GM21737 (cell line): ENCODE measurements around the gene CUL9.

ENCODE experiments used
- ATAC-seq: cut with Tn5 transposase; IDR thresholded peaks from one replicate; pipeline ENCODE4 v1.9.1; 2021; ENCODE audit warnings: mild to moderate bottlenecking, moderate library complexity; ENCODE audit not compliant: unreplicated experiment

Gene CUL9

DNA sequence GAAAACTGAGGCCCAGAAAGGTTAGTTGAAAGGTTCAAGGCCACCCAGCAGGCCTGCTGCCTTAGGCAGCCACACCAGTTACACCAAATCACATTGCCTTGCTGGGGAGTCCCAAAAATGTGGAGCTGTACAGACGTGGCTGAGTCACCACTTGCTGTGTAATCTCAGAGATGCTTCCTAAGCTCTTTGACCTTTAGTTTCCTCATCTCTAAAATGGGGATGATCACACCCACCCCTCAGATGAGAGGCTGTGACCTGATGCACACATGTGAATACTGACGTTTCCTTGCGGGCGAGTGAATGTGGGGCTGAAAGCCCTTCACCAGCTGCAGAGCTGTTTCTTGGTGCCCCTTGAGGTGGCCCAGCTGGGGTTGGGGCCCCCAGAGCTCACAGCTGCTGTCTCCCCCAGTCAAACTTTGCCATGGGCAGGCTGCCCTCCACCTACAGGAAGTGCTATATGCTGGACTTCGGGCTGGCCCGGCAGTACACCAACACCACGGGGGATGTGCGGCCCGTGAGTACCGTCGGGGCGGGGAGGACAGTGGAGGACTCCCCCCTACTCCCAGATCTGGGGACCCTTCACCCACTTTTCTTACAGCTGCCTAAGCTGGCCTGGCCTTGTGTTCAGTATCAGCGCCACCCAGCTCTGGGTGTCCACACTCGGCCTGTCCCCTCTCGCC is 72.3 kb downstream of the CUL9 start:
- no peak for ATAC-seq

DNA sequence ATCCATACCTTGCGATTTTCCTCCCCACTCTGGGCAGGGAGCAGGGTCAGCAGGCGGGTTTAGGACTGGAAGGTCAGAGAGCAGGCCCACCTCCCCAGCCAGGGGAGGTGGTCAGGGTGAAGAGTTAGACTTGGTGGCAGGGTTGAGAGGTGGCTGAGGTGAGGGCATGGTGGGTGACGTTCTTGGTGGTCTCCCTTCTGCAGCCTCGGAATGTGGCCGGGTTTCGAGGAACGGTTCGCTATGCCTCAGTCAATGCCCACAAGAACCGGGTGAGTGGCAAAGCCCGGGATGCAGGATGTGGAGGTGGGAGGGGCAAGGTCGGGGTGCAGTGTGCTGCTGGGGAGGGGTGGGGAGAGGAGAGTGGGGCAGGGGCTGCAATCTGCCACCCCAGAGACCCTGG is 72.8 kb downstream of the CUL9 start:
- no peak for ATAC-seq

DNA sequence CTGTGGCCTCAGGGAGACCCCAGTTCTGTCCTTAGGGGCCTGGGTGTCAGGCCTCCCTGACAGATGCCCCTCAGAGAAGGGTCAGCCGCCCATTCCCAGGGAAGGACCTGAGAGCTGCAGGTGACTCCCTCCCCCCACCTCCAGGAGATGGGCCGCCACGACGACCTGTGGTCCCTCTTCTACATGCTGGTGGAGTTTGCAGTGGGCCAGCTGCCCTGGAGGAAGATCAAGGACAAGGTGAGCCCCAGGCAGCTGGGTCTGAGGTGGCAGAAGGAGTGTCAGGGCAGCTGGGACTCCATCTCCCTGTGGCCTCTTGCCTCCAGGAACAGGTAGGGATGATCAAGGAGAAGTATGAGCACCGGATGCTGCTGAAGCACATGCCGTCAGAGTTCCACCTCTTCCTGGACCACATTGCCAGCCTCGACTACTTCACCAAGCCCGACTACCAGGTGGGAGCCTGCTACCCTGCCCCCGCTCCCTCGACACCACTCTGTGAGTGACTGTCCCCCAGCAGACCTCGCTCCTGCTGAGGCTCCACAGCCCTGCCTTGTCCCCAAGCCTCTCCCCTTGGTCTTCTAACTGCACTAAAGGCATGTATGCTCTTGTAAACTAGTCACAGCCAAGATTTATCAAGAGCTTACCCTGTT is 73.5 kb downstream of the CUL9 start:
- no peak for ATAC-seq

DNA sequence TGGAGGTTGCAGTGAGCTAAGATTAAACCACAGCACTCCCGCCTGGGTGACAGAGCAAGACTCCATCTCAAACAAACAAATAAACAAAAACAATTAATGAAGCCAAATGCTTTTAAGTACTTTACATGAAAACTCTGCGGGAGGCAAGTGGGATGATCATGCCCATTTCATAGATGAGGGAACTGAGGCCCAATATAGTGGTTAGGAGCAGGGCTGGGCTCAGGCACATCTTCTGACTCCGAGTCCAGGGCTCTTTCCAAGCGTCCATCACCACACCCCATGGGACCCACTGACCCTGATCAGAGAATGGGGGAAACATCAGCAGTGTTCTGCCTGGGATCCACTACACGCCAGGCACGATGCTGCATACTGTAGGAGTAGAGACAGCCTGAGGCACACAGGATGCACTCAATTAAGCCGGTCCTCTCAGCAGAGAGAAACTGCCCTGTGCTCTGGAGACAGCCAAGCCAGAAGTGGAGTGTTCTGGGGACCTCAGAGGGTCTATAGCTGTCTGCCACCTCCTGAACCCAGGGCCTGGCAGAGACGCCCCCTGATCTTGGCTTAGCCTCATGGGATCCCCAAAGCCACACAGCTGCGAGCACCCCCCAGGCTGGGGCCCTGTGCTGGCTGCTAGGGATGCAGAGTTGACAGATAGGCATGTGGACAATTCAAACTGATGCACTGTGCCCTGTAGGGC is 74.8 kb downstream of the CUL9 start:
- no peak for ATAC-seq

DNA sequence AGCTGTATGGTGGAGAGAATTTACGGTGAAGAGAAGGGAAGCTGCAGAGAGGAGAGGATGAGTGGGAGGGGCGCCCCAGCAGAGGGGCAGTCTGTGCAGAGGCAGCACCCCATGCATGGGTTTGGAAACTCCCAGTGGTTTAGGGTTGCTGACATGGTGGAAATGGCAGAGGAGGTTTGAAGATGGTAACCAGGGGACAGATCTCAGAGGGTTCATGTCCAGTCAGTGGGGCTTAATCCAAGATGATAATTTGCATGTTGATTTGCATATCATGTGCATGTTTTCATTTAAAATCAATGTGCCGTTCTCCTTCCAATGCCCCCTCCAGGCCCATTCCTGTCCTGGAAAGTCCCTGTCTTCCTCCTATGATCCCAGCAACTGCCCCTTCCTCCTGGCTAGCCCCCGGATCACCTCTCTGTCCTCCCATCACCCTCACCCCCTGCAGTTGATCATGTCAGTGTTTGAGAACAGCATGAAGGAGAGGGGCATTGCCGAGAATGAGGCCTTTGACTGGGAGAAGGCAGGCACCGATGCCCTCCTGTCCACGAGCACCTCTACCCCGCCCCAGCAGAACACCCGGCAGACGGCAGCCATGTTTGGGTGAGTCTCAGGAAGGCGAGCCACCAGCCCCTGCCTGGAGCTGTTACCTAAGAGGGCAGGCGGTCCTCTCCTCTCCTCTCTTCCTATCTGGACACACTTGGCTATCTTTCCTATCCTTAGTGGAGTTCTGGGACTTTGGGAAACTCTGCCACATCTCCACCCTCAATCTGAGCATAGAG is 75.6 kb downstream of the CUL9 start:
- no peak for ATAC-seq

DNA sequence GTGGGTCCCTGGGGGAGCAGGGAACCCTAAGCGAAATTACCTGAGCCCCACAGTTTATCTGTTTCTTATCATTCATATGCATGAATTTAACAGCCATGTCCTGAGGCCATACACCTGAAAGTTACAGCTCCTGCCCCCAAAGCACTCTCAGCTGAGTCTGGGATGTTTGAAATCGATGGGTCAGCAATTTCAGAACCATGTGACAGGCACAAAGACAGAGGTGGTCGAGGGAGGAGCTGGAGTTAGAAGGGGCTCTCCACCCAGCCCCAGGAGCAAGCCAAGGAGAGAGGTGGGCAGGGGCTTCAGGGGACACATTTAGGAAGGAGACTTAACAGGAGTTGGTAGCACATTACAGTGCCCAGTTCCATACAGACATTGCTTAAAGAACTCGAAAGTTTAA is 76.2 kb downstream of the CUL9 start:
- ATAC-seq, result no peak

DNA sequence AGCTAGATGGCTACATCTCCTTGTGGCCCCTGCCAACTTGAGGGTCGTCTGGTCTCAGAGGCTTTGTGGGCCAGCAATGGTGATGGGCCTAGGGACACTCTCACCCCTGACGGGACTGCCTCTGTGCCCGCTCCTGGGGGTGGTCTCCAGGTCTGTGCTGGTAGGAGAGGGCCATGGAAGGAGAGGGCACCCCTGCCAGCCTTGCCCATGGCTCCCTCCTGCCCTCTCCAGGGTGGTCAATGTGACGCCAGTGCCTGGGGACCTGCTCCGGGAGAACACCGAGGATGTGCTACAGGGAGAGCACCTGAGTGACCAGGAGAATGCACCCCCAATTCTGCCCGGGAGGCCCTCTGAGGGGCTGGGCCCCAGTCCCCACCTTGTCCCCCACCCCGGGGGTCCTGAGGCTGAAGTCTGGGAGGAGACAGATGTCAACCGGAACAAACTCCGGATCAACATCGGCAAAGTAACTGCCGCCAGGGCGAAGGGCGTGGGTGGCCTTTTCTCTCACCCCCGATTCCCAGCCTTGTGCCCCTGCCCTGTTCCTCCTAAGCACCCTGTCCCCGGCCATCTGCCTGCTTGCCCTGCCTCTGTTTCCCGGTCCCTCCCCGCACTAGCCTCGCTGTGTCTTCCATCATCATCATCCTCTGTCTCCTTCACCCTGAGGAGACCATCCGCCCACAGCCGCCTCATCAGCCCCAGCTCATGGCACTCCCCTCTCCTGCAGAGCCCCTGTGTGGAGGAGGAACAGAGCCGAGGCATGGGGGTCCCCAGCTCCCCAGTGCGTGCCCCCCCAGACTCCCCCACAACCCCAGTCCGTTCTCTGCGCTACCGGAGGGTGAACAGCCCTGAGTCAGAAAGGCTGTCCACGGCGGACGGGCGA is 77.1 kb downstream of the CUL9 start:
- no peak for ATAC-seq

DNA sequence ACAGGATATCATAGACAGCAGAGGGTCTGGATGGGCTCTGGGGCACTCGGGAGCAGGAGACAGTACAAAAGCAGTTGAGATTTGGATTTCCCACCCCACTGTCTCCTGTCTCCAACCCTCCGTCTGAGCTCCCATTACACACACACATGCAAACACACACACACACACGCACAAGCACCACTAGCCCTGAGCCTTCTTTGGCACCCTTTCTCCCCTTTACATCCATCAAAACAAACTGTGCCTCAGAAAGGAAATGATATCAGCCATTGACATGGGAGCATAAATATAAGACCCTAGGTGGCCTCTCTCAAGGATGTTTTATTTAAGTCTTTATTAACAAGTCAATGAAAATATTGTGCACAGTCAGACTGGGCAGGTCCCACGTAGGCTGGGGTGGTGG is 78.8 kb downstream of the CUL9 start:
- ATAC-seq, result no peak

DNA sequence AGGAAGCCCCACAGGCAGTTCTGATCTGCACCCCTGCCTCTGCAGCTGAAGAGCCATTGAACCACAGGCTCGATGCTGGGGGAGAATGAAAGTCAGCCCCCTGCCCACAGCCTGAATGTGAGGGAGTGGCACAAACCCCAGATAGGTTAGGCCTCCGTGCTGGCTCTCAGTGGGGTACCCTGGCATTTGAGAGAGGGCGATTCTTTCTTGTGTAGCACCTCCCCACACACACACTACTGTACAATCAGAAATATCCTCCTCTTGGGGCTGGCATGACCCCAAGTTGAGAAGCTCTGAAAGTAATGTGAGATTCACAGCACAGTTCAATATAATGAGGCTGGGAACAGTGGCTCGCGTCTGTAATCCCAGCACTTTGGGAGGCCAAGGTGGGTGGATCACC is 79.2 kb downstream of the CUL9 start:
- no peak for ATAC-seq

DNA sequence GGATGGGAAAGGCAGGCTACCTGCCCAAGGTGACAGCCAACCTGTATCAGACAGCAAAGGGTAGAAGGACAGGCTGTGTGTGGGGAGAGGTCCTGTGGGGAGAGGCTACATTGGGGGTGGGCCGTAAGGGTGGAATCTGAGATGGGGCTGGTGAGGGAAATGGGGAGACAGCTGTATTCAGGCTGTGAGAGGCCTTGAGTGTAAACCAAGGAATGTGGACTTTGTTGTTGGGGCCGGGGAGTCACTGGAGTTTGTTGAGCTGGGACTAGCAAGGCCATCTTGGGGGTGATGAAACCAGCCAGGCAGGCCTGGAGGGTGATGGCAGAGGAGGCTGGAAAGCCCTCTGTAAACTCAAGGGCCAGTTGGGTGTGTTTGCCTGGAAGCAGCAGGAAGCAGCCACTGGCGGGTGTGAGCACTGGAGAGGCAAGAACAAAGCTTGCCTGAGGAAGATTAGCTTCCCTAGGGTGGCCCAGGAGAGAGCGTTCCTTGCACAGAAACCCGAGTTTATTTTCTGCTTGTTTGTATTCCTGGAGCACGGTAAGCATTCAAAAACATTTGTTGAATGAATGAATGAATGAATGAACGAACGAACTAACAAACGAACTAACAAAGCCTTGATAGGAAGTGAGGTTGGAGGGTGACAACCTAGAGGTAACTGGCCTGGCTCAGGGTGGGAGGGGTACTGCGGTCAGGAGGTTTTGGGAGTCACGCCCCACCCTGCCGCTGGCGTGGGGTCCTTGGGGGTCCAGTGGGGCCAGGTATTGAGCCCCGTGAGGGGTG is 80.2 kb downstream of the CUL9 start:
- ATAC-seq, result no peak

DNA sequence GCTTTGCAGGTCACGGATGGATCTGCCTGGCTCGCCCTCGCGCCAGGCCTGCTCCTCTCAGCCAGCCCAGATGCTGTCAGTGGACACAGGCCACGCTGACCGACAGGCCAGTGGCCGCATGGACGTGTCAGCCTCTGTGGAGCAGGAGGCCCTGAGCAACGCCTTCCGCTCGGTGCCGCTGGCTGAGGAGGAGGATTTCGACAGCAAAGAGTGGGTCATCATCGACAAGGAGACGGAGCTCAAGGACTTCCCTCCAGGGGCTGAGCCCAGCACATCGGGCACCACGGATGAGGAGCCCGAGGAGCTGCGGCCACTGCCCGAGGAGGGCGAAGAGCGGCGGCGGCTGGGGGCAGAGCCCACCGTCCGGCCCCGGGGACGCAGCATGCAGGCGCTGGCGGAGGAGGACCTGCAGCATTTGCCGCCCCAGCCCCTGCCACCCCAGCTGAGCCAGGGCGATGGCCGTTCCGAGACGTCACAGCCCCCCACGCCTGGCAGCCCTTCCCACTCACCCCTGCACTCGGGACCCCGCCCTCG is 80.9 kb downstream of the CUL9 start:
- no peak for ATAC-seq

DNA sequence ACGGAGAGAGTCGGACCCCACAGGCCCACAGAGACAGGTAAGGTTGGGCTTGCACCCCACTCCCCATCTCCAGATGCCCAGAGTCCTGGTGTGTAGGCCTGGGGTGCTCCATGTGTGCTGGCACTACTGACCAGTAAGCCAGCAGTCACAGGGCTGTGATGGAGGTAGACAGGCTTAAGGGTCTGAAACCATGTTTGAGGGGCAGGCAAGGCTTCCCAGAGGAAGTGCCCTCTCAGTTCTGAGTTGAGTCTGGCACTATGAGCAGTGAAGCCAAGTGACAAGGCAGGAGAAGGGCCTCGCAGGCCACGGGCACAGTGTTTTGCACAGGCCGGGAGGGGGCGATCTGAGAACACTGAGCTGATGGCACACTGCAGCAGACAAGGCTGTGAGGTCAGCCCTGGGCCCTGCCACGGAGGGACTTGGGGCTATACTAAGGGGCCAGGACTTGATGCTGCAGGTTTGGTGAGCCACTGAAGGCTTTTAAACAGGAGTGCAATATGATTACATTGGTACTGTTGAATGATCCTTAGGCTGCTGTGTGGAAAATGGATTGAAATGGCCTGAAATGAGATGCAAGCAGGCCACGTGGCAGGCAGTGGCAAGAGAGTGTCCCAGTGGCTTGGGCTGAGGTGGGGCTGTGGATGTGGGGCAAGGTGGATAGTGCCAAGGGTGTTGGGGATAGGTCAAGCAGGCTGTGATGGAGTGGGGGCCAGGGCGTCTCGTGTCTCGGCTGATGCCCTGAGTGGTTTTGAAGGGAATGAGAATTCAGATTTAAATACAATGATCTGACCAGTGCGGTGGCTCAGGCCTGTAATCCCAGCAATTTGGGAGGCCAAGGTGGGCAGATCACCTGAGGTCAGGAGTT is 81.5 kb downstream of the CUL9 start:
- no peak for ATAC-seq

DNA sequence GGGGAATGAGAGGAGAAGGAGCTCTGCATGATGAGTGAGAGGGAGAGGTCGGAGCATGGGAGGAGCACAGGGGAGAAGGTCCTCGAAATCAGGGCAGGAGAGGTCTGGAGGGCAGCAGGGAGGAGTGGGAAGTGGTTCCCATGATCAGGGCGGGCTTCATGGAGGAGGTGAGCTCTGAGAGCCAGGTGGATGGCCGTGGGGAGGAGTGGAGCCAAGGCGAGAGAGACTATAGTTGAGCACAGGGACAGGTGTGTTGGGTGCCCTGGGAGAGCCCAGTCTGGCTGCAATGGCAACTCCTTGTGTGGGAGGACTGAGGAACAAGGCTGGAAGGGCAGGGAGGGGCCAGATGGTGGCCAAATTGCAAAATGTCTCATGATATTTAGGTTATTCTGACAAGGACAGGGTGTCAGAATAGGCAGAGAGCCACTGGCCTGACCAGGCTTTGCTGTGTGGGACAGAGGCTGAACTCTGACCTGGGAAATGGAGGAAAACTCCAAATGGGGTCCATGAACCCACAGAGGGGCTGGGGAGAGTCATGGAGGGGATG is 82.7 kb downstream of the CUL9 start:
- ATAC-seq, result no peak

DNA sequence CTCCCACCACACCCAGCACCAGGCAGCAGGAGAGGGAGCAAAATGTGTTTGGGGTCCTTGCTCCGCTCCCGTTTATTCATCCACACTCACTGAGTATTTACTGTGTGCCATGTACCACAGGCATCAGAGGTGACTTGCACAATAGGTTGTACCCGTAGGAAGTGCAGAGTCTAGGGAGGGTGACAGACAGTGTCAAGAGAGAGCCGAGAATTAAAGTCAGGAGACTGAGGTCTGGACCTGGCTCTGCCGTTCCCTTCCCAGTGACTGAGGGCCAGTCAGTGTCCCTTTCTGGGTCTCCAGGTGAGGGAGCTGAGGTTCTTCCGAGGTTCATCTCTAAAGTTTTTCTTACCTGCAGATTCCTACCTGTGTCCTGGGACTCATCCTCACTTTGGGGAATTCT is 83.6 kb downstream of the CUL9 start:
- ATAC-seq, result no peak

DNA sequence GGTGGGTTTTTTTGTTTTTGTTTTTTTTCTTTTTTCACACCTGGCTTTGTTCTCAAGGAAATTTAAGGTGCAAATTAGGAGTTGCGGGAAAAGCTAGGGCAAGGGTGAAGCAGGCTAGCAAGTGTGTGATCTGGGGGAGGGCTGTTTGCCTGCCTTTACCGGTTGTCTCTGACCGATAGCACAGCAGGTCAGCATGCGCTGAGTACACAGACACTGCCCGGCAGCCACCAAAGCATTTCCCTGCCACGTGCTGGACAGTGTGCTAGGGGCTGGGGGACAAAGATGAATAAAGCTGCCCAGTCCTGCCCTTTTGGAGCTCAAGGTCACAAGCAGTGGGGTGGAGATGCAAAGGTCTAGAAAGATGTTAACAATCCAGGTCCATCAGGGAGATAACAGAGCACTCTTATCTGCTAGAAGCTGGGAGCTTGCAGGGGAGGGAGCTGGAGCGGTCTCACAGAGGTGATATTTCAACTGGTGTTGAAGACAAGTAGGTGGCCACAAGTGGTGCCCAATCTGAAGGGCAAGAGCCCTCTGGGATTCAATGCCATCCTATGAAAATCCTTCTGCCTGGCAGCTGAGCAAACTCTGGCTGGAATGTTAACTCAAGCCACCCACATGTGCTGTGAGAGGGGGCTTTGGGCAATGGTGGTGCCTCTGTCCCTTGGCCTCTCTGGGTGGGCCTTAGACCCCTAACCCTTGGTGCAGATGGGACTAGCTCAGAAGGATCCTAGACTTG is 85.8 kb downstream of the CUL9 start:
- ATAC-seq, result no peak

DNA sequence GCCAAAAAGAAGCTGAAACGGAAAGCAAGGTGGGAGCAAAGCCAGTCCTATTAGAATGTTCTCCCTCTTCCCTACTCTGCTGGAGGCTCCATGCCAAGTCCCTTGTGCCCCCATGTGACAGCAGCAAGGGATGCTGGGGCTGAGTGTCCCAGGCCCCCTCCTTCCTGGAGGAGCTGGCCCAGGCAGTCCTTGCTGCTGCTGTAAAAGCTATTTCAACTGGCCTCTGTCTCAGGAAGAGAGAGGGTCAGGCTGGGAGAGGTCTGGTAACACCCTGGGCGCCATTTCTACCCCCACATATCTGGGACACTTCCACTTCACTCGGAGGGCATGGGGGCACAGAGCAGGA is 86.3 kb downstream of the CUL9 start:
- ATAC-seq, result no peak

DNA sequence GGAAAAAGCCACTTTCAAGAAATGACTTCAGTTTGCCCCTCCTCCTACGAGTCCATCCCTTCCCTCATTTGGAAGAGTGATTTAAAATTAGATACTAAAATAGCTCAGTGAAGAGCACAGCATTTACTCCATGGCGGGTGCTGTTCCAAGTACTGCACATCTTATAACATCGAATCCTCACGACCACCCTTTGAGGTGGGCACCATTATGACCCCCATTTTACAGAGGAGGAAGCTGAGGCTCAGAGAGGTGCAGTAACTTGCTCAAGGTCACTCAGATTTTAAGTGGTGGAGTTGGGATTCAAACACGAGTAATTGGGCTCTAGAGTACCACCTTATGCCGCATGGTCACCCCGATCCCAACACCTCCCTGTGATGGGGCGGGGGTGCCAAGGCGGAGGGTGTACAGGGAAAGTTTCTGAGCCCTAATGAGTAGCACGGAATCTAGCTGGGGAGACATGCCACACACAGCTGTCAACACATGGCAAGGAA is 86.8 kb downstream of the CUL9 start:
- ATAC-seq, result no peak
